GM12865 (cell line): Measurements from ENCODE around the gene RASD2.

Experiments used
- DNase-seq: peaks from one replicate; pipeline ENCODE4 v3.0.0; 2010; ENCODE audit warnings: low read depth
- H3K4me3 ChIP-seq: 2 replicates; pipeline ENCODE4 v1.5.1; 2011; ENCODE audit warnings: mild to moderate bottlenecking, low read depth, low read length, control low read depth
- CTCF ChIP-seq: IDR thresholded peaks from 2 replicates; pipeline ENCODE4 v1.5.1; 2011; ENCODE audit warnings: low read length, control low read depth, low read depth, inconsistent platforms; ENCODE audit not compliant: insufficient read depth; ENCODE audit errors: missing control alignments

Gene RASD2

GRCh38 chr22:35554297-35554845, 13.7 kb downstream of the RASD2 start:
- no peak for TF ChIP-seq CTCF
- no peak for DNase-seq
- H3K4me3 ChIP-seq = no peak overlapping the region

- no peak for DNase-seq
- H3K4me3 ChIP-seq = no peak overlapping the region
- TF ChIP-seq CTCF = no peak
Observed at GRCh38 chr22:35555483-35555890, 14.9 kb downstream of the RASD2 start.

GRCh38 chr22:35555946-35556547, 15.4 kb downstream of the RASD2 start:
- H3K4me3 ChIP-seq = no peak overlapping the region
- DNase-seq = no peak
- TF ChIP-seq CTCF = no peak

GRCh38 chr22:35556666-35557065, 16.0 kb downstream of the RASD2 start:
- no peak for TF ChIP-seq CTCF
- no peak for DNase-seq
- no peak overlapping the region for H3K4me3 ChIP-seq

GRCh38 chr22:35558031-35558430, 17.4 kb downstream of the RASD2 start:
- TF ChIP-seq CTCF = no peak
- no peak overlapping the region for H3K4me3 ChIP-seq
- no peak for DNase-seq

GRCh38 chr22:35558719-35559118, 18.1 kb downstream of the RASD2 start:
- DNase-seq = no peak
- H3K4me3 ChIP-seq = no peak overlapping the region
- no peak for TF ChIP-seq CTCF
